Lower leg skin (tissue), 4 donors: Measurements from ENCODE around the gene DIS3L2. TPM values are rescaled to one million over a fixed set of nuclear protein-coding genes. Genes with fewer than 3 reads are reported as not detected.

Source experiments
- DNase-seq, 2 donors: peaks; one replicate each; pipeline ENCODE4 v3.0.0-alpha.2; 2019; ENCODE audit warnings: low spot score in 2 of 2
- H3K4me3 ChIP-seq: fragments of 200-600 bp; sonication (generic); 2 replicates; pipeline ENCODE4 v1.5.1; 2017; ENCODE audit warnings: mild to moderate bottlenecking, low read depth; ENCODE audit not compliant: poor library complexity, severe bottlenecking
- CTCF ChIP-seq, 3 donors: fragments of 450-650 bp; IDR thresholded peaks; one replicate each; pipeline ENCODE4 v1.5.1; 2016; ENCODE audit warnings: antibody characterized with exemption in 3 of 3, mild to moderate bottlenecking in 3 of 3, moderate library complexity in 2 of 3
- POLR2A ChIP-seq, 2 donors: fragments of 450-650 bp; IDR thresholded peaks; one replicate each; pipeline ENCODE4 v1.6.1; 2016 to 2017; ENCODE audit warnings: antibody characterized with exemption in 2 of 2, mild to moderate bottlenecking in 1 of 2, moderate library complexity in 1 of 2
- WGBS, 2 donors: methylation state at CpG; one replicate each; pipeline ENCODE4 v1.1.5; 2018; 5-methylcytosine and 5-hydroxymethylcytosine counted together
- intact Hi-C: fragments of 100-400 bp; cut with DNase I; formaldehyde crosslinking; loops from one replicate; pipeline ENCODE4 v1.15.0; 2023; ENCODE audit warnings: low total_unique reads
- total RNA-seq, 4 donors: library from RNA; depleted of rRNA; stranded (reverse); fragments of >200 nt; gene quantifications; one replicate each; pipeline ENCODE4 v1.1.0, GENCODE V29; 2016

The DIS3L2 gene
- total RNA-seq, 4 donors from 2014 or later = 26.4 to 39.0 (median 34.4) TPM

DNA sequence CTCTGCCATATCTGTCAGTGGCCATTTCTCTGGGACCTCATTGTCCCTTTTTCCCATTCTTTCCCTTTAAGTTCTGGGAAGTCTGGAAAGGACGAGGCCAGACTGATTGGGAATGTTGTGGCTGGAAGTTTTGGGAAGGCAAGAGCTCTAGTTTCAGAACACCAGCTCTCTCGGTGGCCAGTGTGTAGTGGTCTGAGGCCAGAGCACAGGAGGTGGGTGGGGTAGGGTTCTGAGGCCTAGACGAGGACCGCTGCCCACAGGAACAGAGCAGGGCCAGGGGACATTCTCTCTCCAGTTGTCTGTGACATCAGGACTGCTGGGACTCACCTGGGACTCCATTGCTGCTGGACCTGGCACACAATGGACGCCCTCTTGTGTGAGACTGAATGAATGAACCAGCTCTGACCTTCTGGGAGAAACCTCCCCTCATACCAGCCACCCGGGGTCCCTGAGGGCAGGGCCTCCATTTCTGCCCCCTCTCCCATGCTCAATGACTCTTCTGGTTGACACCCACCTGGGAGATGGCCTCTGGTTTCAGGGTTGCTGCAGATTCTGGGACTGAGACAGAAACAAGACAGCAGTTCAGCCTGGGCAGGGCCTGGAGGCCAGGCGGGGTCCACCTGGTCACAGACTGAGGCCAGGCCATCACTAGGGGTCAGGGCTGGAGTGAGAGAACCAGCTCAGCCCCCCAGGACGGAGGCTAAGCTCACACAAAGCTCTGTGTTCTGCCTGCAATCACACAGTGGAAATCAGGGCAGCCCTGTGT, 26.9 kb upstream of the DIS3L2 start:
- WGBS, 2 donors = 79 to 88% methylated on average over 6 to 7 of the region's 8 CpGs
- no peak for TF ChIP-seq POLR2A (IDR thresholded peaks at IDR 0.05)
- no peak for TF ChIP-seq CTCF (IDR thresholded peaks at IDR 0.05)
- DNase-seq = peak in 1 of 2 donors; percentile 65
- intact Hi-C loops = no loop called here
- H3K4me3 ChIP-seq = no peak overlapping the region

DNA sequence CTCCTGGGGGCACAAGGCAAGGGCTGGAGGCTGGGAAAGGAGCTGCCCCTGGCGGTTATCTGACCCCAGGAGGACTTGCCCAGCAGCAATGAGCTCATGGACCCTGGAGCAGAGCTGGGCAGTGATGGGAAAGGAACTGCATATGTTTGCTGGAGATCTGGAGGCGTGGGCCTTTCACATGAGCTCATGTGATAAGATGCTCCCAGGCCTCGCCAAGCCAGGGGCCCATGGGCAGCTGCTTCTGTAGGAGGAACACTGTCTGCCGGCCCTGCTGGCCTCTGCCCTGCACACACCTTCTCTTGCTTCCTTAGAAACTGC, 26.3 kb upstream of the DIS3L2 start:
- TF ChIP-seq POLR2A (IDR thresholded peaks at IDR 0.05) (no peak), CTCF (IDR thresholded peaks at IDR 0.05) (no peak)
- WGBS, 2 donors = 81 to 84% methylated on average over 4 of the region's 4 CpGs
- DNase-seq = peak in 1 of 2 donors; percentile 85
- H3K4me3 ChIP-seq = no peak overlapping the region
- intact Hi-C loops = no loop called here

GRCh38 chr2:231935815-231936214, 25.7 kb upstream of the DIS3L2 start:
- no peak for DNase-seq
- TF ChIP-seq CTCF (IDR thresholded peaks at IDR 0.05) (no peak), POLR2A (IDR thresholded peaks at IDR 0.05) (no peak)
- H3K4me3 ChIP-seq = no peak overlapping the region
- 83 to 94% methylated on average over 1 of the region's 1 CpG for WGBS, 2 donors
- intact Hi-C loops = no loop called here

GRCh38 chr2:231936491-231936890, 25.0 kb upstream of the DIS3L2 start:
- no peak overlapping the region for H3K4me3 ChIP-seq
- TF ChIP-seq POLR2A (IDR thresholded peaks at IDR 0.05) (no peak), CTCF (IDR thresholded peaks at IDR 0.05) (no peak)
- intact Hi-C loops = no loop called here
- 85 to 87% methylated on average over 4 of the region's 4 CpGs for WGBS, 2 donors
- DNase-seq = peak in 1 of 2 donors; percentile 31

DNA sequence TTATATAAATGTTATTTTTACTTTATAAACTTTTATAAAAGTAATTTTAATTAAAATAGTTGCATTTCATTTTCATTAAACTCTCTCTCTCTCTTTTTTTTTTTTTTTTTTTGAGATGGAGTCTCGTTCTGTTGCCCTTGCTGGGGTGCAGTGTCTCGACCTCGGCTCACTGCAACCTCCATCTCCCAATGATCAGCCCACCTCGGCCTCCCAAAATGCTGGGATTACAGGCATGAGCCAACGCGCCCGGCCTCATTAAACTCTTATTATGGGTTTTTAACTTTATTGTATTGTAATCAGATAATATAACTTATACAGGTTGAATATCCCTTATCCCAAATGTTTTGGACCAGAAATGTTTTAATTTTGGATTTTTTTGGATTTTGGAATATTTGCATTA, 24.5 kb upstream of the DIS3L2 start:
- TF ChIP-seq CTCF (IDR thresholded peaks at IDR 0.05) (no peak), POLR2A (IDR thresholded peaks at IDR 0.05) (no peak)
- intact Hi-C loops = no loop called here
- H3K4me3 ChIP-seq = no peak overlapping the region
- 92% methylated on average over 7 of the region's 7 CpGs for WGBS, 2 donors
- peak in 1 of 2 donors; percentile 34 for DNase-seq

DNA sequence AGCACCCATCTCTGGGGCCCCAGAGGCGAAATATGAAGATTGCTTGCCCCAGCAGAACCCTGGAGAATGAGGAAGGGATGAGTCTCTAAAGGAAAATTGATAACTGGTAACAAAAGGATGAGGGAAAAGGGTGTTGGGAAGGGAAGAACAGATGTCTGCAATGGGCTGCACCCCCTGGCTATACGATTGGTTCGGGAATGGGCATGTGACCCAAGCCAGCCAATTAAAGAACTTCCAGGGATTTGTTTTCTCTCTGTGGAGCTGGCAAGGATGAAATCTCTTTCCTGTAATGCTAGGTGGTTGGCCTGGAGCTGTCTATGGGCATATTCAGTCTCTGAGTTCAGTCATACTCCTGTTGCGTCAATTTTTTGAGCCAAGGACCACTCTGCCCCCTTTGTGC, 22.5 kb upstream of the DIS3L2 start:
- WGBS, 2 donors = 93 to 98% methylated on average over 4 of the region's 4 CpGs
- TF ChIP-seq CTCF (IDR thresholded peaks at IDR 0.05) (no peak), POLR2A (IDR thresholded peaks at IDR 0.05) (no peak)
- intact Hi-C loops = no loop called here
- H3K4me3 ChIP-seq = no peak overlapping the region
- no peak for DNase-seq
